NCI-H1092 (cell line): ENCODE measurements around the gene CILP.
A peak's percentile ranks its signal among the peaks of the same experiment; 100 is the strongest.
"Not testable (repeated sequence)": the region's sequence is repeated elsewhere in the genome, so short reads cannot be mapped to it uniquely, and the experiment has no call there.

ENCODE experiments used
- DNase-seq: peaks from one replicate; lab custom pipeline; 2025; lab: John Stamatoyannopoulos, UW

Gene CILP

DNA sequence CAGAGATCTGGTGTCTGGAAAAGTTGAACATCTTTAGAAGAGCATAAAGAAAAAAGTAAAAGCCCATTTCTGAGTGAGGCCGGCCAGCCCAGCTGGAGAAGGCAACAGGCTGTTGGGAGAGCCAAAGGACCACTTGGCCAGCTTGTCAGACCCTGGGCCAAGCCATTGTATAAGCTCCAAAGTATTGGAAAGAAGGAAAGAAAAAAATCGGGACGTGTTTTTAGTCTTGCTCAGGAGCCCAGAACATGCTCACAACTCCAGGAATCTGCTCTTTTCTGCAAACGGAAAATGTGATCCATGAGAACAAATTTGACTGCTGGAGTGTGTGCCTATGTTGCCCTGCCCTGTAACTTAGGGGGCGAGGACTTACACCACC, 15.7 kb downstream of the CILP start:
- no peak for DNase-seq

DNA sequence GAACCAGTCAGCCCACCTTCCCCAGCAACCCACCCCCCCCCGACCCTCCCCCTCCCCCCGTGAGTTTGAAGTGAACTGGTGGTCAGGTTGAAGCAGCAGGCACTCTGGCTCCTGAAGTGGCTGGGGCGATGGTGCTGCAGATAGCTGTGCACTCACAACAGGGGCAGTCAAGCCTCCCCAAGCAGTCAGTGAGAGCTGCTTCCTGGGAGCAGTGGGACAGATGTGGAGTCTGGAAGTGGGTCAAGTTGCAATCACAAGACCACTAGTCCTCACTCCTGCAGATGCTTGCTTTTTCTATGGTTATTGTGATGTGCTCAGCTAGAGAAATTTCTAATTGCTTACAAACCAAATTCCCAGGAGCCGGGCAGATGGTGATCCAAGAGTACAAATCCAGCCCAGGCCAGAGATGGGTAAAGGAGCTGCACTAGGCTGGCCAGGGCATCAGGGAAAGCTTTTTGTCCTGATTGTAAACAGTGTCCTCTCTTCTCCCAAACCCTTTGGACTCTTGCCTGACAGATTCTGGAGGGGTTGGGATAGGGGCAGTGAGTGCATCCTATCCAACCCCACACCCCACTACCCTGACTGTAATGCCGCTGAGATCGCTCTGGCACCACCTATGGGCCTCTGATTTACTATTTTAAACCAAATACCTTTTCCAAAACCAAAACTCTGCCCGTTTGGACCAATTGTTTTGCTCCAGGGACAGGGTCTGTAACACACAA, 16.3 kb downstream of the CILP start:
- DNase-seq: no peak

DNA sequence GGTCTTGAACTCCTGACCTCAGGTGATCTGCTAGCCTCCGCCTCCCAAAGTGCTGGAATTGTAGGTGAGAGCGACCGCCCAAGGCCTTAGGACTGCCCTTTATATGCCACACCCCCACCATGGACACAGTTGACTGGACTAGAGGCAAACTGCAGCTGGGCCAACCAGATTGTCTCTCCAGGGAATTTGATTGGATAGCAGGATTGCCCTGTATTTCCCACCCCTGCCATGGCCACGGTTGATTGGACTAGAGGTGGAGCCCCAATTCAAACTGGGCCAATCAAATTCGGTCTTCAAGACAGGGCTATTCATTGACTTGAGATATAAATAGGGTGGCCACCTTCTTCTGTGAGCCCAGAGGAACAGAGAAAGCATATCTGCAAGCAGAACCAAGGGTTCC, 19.3 kb downstream of the CILP start:
- no peak for DNase-seq

DNA sequence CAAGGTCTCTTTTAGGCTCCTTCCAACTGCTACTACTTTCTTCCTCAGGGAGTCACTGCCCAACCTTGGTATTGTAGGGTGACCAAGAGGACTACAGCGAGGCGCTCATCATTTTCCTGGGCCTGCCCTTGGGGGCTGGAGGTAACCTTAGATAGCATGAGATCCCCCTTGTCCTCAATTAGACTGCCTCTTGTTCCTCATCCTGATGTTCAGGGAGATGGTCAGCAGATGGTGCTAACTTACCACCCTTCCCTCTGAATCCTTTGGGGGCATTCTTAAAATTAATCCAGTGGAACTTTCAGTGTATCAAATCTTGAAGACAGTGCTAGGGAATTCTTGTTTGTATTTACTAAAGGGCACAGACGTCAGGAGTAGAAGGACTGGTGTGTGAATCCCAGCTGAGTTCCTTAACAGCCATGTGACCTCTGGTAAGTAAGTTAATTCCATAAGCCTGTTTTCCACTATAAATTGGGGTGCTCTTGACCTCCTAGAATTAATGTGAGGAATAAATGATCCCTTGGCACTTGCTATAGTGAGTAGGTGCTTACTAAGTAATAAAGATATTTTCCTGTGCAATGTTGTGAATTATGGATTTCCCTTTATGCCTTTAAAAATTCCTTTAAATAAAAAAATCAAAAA, 22.1 kb downstream of the CILP start:
- peak; percentile 1 for DNase-seq

DNA sequence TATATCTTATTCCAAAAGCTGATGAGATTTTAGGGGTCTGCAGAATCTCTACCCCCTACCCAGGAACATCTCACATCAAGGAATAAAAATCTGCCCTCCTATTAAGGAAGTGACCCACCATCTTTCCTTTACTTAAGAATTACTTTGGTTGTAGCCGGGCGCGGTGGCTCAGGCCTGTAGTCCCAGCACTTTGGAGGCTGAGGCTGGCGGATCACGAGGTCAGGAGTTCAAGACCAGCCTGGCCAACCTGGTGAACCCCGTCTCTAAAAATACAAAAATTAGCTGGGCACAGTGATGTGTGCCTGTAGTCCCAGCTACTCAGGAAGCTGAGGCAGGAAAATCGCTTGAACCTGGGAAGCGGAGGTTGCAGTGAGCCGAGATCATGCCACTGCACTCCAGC, 22.8 kb downstream of the CILP start:
- DNase-seq: not testable (repeated sequence)

DNA sequence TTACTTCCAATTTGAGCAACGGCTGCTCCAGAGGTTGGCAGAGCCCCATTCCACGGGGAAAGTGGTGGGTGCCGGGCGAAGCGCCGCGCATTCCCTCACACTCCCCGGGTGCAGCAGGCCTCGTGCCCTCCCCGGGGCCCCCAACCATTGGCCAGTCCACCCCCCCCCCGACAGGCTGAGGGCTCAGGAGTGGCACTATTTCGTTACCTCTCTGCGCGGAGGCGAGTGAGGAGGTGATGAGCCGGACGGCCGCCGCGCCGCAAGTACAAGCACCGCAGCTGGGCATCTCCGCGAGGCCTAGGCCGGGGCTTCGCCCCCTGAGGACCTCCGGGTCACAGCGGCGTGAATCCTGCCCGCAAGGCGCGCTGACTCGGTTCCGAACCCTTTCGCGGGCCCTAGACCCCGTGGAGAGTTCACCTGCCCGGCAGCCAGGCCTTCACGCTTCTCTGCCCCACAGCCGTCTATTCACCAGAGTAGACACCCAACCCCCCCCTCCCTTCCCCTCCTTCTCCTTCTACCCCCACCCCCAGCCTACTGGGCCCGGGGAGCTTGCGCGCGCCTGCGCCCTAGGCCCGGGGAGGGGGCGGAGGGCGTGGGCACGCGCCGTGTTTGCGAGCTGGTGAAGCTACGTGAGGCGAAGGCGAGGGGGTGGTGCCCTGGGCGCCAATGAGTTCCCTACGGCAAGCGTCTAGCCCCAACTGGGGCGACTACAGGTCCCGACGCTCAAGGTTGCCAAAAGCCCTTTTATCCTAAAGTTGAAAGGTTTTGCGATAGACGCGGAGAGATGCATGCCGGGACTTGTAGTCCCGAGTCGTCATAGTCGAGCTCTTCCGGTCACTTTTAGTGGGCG, 26.2 kb downstream of the CILP start, which contains the start of gene CLPX:
TSS of gene CLPX (minus strand) at position 475 of the 850 bp plus-strand sequence. CDS start at position 286, 189 bp downstream.
- DNase-seq: peak; percentile 61

DNA sequence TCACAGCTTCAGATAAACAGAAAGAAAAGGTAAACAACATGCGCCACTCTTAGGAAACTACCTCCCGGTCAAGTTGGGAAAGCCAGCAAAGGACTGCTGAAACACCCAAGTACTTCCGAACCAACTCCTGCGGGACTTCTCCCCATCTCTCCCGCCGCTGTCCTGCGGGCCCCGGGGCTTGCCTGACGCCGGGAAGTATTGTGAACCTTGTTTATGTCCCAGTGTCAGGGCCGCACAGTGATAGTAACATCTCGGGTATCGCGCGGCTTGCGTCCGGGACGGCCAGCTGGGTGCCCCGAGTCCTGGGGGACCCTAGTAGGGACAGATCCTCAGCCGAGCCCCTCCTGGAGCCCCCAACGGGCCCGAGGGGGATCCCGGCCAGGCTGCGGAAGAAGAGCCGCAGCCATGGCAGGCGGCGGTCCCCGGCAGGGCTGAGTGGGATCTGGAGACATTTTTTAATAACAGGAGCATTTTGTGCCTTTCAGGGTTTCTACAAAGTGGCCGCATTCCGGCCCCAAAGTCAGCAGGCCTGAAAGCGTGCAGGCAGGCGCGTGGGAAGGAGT, 26.9 kb downstream of the CILP start:
- no peak for DNase-seq

DNA sequence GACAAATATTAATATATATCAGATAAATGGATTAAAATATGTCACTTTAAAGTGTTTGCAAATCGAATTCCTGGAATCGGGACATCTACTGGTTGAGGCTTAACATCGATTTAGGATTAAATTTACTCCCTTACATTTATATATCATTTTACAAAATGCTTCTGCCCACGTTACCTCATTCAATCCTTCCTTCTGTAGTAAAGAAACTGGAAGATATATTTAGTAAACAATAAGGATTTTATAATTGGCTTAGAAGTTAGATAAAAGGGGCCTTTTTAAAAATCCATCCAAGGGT, 27.5 kb downstream of the CILP start:
- DNase-seq: no peak

DNA sequence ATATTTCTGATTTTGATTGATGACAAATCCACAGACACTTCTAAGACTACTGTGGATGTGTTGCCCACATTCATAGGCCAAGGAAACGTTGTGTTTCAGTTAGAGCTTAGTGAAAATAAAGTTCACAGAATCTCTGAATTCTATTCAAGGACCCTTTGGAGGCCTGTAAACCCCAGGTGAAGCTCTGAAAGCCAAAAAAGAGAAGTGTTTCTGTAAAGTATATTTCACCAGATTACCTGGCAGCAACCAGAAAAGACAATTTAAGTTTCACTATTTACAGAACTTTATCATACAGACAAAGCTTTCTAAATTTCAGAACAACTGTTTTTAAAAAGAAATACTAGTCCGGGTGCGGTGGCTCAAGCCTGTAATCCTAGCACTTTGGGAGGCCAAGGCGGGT, 28.7 kb downstream of the CILP start:
- DNase-seq: no peak

DNA sequence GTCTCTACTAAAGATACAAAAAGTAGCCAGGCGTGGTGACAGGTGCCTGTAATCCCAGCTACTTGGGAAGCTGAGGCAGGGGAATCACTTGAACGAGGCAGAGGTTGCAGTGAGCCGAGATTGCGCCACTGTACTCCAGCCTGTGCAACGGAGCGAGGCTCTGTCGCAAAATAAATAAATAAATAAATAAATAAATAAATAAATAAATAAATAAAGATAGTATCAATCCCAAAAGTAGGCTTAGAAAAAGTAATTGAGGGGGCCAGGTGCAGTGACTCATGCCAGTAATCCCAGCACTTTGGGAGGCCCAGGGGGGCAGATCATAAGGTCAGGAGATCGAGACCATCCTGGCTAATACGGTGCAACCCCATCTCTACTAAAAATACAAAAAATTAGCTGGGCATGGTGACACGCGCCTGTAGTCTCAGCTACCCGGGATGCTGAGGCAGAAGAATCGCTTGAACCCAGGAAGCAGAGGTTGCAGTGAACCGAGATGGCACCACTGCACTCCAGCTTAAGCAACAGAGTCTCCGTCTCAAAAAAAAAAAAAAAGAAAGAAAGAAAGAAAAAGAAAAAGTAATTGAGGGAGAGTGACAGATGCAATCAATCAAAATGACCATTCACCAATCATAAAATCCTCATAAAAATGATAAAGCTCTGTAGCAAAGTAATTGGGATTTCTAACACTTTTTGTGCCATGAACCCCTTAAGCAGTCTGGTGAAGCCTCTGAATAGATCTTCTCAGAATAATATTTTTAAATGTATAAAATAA, 29.5 kb downstream of the CILP start:
- DNase-seq: not testable (repeated sequence)

DNA sequence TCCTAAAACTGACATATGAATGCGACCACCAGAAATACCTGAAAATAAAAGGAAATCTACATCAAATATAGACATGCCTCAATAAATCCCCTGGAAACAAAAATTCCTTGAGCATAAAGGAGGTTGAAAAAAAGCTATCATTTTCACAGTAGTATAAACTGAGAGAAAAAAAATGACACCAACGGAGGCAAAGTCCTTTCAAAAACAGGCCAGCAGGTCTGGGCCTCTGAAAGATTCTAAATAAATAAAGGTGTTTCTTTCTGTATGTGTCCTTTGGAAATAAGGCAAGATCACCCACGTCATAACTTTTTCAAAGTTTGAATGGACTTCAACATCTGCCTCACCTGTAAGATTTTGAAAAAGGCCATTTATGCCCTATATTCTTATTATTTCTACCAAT, 31.1 kb downstream of the CILP start:
- no peak for DNase-seq

DNA sequence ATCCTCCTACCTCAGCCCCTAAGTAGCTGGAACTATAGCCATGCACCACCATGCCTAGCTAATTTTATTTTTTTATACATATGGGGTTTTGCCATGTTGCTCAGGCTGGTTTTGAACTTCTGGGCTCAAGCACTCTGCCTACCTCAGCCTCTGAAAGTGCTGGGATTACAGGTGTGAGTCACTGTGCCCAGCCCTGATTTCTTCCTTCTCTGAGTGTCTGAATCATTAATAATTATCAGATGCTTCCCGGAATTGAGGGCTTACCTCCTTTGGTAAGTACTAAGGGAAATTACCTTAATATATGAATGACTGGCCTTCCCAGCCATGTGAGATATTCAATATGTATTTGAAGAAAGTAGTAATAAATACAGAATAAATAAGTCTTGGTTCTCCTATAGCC, 33.4 kb downstream of the CILP start:
- no peak for DNase-seq

DNA sequence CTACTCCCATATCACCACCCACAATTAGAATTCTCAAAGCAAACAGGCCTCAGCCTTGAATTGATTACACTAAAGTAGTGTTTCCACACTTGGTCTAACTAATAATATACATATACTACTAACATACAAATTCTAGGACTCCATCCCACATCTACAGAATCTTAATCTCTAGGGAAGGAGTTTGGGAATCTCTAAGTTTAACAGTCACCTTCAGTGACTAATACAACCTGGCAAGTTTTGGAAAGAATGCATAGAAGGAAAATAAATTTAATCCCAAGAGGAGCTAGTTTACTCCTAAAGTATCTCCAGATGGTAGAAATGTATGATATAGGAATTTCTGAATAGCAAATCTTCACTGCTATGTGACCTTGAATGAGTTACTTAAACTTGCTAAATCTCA, 35.2 kb downstream of the CILP start:
- DNase-seq: no peak

DNA sequence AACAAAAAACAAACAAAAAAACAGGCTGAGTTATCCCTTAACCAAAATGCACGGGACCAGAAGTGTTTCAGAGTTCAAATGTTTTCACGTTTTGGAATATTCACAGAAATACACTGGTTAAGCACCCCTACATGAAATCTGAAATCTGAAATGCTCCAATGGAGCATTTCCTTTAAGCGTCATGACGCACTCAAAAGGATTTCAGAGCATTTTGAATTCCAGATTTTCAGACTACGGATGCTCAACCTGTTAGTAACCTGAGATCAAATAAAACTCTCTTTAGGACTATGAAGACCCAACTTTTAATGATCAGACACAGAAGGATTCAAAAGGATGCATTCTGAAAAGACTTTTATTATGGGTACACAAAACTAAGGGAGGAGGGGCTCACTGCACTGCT, 35.8 kb downstream of the CILP start:
- no peak for DNase-seq

DNA sequence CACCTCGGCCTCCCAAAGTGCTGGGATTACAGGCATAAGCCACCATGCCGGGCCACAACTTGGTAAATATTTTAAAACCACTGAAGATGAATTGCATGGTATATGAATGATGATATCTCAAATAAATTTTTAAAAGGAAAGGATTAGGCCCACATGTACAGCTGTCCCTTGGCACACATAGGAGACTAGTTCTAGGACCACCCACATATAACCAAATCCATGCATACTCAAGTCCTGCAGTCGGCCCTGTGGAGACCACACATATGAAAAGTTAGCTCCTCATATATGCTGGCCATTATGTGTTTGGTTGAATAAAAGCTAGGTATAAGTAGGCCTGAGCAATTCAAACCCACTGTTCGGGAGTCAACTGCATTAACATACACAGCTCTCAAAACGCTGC, 36.8 kb downstream of the CILP start:
- DNase-seq: no peak

DNA sequence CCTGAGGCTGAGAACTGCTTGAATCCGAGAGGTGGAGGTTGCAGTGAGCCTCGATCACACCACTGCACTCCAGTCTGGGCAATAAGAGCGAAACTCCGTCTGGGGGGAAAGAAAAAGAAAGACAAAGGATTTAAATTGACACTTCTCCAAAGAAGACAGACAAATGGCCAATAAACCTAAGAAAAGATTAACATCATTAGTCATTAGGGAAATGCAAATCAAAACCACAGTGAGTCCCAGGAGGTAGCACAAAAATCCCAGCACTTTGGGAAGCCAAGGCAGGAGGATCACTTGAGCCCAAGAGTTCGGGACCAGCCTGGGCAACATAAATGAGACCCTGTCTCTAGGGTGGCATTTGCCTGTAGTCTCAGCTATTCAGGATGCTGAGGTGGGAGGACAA, 38.7 kb downstream of the CILP start:
- no peak for DNase-seq

DNA sequence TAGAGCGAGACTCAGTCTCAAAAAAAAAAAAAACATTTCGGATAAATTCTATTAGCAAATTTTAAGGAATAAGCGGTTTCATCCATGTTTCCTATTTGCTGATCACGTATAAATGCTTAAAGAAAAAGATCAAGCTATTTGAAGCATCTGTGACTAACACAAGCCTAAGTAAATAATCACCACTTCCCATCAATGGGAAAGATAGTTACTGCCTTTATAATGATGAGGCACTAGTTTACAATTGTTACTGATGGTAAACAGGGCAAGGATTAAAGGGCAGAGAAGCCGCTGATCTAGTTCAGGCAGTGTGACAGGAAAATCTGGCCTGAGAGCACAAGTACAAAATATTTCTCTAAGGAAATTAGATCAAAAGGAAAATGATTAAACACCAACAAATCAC, 39.8 kb downstream of the CILP start:
- no peak for DNase-seq

DNA sequence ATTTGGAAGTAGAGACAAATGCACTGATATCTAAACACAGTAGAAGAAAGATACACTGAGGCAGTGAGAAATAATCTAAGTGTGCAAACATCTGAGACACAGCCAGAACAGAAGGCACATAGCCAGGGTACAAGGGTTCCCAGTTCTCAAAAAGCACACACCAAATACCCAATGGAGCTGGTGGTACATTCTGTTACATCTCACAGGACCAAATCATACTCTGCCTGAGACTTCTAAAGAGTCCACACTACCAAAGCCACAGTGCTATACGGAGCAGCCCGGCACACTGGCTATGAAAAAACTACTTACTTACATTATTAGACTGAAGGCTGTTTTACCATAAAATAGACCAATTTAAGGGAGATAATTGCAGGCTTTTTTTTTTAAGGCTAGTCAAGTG, 45.4 kb downstream of the CILP start:
- DNase-seq: no peak

DNA sequence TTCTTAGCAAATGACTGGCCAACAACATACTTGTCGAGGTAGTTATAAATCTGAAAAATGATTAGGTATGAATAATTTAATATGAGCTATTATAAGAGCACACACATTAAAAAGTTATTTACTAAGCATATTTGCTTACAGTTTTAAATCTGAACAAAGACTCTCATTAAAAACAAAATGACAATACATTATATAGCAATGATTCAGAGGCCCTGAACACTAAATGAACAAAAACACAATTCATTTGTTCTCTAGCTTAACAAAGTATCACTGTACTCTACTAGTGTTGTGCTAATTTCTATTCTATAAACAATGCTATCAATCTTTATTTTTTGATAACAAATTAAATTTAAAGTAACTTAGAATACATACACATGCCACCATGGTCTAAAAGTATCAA, 47.1 kb downstream of the CILP start:
- DNase-seq: no peak

DNA sequence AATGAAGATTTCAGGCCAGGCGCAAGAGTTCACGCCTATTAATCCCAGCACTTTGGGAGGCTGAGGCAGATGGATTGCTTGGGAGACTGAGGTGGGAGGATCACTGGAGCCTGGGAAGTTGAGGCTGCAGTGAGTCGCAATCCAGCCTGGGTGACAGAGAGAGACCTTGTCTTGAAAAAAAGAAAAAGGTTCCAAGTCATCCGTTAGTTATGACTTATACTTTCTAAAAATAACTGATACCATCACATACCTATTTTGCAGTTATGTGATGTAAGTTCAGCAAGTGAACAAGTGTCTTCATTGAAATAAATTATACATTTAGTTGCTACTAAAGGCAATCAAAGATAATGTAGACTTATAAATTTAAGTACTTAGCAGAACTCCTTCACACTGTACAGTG, 48.2 kb downstream of the CILP start:
- no peak for DNase-seq

DNA sequence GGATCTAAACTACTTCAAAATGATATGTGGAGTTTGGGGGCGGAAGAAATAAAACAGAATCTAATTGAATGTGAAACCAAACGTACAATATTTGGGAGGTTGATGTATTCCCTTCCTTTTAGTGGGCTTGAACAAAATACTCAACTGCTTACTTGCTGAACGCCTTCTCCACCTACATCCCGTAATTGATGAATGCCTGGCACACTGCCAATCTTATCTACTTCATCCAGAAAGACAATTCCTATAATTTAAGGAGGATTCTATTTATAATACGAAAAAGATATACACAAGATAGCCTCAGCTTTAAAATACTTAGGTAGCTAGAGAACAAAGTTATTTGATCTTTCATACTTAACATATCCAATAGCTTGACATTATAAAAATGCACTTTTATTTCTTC, 54.6 kb downstream of the CILP start:
- DNase-seq: no peak

DNA sequence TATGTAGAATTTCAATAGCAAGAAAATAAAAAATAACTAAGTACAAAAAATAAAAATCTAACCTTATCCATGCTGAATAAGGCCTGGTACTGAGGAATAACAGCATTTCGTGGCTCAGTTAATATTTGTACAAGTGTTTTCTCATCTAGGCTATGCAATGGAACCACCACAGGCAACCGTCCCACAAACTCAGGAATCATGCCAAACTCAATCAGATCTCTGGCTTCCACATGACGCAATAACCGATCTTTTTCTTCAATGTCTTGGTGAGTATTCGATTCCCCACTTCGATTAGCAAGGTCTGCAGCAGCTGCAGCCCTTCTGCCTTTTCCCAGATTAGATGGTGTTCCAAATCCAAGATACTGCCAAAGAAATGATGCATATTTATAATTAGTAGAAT, 56.6 kb downstream of the CILP start:
- DNase-seq: no peak
